IPS-NIHi11 (cell line): ENCODE data around the gene IER3IP1.
"Not testable (repeated sequence)": the region's sequence is repeated elsewhere in the genome, so short reads cannot be mapped to it uniquely, and the experiment has no call there.

Experiments used
- DNase-seq: peaks from one replicate; pipeline ENCODE4 v3.0.0; 2012; ENCODE audit warnings: mixed read lengths, low spot score

The IER3IP1 gene, protein sequence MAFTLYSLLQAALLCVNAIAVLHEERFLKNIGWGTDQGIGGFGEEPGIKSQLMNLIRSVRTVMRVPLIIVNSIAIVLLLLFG

DNA sequence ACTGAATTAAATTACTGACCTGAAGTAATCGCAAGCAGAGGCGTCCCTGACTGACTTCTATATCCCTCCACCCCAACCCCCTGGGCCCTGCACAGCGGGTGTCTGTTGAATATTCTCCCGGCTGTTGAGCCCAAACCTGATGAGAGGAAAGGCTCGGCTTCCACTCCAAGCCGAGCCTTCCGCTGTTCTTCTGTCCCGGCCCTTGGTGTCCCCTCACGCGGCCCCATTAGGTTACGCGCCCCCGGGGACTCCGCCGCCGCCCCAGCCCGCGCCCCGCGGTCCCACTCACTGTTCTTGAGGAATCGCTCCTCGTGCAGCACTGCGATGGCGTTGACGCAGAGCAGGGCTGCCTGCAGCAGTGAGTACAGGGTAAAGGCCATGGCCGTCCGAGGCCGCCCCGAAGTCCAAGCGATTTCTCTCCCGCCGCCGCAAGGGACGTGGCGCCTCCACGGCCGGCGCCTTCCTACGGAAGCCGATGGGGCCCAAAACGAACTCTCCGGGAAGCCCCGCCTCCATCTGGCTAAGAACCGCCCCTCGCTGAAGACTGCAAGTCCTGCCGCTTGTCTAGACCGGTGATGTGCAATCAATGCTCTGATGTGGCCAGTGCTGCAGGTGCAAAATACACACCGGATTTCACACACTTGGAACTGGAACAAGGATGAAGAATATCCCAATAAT is at the start of gene IER3IP1:
TSS of gene IER3IP1 (minus strand) at position 467 of the 678 bp plus-strand sequence. CDS start at position 380, 87 bp downstream.
- peak; percentile 94 for DNase-seq

DNA sequence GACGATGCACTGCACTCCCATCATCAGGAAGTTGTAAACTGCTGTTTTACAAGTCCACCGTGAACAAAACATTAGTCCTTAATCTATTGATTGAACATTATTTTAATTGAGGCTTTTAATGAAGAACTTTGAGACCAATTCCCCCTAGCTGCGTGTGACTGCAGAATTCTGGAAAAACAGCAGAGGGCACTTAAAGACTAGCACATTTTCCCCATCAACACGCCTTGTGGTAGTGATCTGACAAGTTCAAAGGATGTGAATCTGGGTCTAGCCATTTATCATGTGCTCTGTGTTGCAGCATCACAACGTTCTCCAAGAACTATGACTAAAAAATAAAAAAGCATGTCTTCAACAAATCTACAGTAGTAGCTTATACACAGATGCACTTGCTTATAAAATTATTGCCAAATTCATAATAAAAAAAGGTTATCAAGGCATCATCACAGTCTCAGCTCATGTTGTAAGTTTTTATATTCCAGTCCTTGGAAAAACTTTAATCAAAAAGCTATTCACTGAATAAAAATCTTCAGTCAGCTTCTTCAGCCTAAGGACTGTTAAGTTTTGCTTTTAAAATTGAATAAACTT is 39.5 kb upstream of the IER3IP1 start:
- peak; percentile 50 for DNase-seq

DNA sequence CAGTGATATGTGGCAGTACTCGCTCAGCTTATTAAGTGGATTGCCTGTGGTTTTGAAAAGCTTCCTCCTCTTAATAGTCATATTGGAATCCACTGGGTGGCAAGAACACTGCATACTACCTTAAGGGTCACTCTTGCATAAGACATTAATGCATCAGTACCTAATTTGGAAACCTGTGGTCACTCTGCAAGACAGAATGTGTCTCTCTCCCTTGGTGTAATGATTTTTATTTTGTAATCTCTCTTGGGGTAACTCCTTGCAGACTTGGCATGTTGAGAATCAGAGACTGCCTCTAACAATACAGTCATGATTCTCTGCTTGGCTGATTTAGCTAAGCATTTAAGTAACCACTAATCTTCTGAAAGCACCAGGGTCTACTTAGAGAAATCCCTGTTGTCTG is 33.0 kb upstream of the IER3IP1 start:
- DNase-seq = no peak

DNA sequence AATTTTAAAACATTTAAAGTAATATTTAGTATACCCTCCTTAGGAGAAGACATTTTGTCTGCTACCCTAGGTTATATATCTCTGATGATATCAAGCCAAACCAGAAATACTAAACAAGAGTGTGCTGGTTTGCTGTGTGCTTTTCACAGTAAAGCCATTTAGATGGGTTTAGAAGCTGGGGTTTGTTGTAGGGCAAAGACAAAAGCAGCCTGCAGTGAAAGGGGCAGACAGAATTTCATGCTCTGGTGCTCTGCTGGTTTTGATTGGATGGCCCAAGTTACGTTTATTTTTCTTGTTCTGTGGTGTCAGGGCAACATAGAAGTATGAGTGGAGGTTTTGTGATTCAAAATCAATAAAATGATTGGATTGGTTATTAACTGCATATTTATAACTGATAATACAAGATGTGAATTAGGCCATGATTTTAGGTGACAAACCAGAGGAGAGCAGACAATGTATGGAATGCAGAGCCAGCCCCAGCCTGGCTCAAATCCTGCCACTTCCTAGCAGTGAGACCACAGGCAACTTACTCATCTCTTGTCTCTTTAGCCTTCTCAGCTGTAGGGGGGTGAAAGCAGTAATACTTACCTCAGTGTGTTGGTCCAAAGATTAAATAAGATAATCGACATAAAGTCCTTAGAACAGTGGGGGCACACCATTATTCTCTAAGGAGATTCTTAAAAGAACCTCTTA is 30.9 kb upstream of the IER3IP1 start:
- DNase-seq = no peak

DNA sequence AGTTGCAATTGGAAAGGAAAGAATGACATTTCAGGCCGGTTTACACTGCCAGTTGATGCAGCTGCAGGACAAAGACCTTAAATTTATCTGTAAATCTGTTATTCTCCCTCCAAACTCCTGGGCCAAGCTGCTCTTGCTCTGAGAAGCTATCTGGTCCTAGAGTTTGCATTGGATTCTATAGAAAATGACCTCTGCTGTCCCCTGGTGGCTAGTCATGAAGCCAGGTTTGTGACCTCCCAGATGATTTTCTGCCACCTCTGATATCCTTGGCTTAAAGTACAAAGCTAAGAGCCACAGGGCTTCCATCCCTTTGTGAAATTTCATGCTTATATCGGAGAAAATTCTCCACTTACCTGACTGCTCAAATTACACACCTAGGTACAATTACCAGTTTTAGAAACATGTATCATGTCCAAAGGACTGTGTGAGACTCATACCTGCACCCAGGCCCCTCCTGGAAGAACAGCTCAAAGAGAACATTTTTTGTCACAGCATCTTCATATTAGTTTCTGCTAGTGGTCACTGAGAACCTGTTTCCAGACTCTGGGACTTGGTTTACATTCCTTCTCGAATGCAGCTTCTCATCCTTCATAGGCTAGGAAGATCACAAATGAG is 28.9 kb upstream of the IER3IP1 start:
- DNase-seq = peak; percentile 72

DNA sequence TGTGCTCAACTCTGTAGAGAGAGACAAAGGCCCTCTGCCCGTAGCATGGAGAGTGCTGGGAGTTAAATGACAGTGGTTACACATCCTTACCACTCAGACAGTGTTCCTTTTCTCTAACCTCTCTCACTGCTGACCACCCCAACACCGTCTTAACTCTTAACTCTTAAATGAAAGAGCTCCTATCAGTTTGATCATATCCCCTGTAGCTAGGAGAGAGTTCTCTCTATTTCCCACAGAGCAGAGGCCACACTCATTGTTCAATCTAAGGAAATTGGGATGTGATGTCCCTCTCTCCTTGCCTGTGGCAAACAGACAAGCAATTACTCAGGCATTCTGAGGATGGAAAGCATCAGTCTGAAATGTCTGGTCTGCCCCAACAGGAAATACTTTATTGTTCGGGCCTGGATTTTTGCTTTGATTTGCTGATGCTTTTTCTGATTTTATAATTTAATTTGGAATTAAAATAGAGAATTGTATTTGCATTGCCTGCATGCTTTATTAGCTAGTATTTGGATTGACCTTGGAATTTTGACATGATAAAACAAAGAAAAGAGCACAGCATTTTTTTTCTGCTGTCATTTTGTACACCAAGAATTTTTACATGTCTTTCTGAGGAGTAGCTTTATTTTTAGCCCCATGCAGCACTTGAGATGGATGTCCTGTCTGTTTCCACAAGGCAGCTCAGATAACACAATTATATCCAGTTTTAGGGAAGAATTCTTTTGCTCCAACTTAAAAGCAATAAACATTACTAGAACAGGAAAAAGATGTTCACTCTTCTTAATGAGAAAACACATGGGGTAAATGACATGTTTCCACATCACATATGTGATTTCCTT is 27.7 kb upstream of the IER3IP1 start:
- no peak for DNase-seq

DNA sequence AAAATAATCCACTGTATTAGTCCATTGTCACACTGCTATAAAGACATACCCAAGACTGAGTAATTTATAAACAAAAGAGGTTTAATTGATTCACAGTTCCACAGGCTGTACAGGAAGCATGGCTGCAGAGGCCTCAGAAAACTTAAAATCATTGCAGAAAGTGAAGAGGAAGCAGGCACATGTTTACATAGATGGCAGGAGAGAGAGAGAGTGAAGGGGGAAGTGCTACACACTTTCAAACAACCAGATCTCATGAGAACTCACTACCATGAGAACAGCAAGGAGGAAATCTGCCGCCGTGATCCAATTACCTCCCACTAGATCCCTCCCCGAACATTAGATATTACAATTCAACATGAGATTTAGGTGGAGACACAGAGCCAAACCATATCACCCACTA is 19.8 kb upstream of the IER3IP1 start:
- DNase-seq = not testable (repeated sequence)

DNA sequence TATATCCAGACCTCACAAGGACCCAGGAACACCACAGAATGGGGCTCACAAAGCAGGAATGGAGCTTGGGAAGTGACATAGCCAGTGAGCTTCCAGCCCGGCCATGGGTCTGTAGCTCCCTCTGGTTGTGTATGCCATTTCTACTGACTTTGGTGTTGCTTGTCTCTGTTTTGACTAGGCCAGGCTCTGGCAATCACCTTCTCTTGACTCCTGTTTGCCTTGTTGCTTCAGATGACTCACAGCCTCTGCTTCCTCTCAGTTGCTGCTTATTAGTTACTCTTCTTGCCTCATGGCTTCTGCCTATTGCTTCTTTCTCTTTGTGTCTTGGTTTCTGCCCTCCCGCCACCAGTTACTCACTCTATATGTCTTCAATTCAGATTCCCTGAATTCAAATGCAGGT is 15.8 kb upstream of the IER3IP1 start:
- DNase-seq = no peak

DNA sequence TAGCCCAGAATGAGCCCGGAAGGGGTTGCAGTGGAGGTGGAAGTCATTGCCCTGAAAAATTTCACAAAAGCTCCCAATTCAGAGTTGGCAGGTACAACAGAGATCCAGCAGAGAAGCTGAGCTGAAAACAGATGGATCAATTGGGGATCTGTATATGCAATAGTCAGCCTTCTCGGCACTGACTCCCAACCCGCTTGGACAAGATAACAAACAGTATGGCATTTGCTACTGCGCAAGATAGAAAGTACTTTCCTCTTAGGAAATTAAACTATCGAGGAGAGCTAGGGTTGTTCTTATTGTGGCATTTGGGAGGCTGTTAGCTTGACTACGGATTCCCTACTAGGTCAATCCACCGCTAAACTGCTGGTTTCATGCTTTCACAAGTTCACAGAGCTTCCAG is 11.6 kb upstream of the IER3IP1 start:
- DNase-seq = no peak

DNA sequence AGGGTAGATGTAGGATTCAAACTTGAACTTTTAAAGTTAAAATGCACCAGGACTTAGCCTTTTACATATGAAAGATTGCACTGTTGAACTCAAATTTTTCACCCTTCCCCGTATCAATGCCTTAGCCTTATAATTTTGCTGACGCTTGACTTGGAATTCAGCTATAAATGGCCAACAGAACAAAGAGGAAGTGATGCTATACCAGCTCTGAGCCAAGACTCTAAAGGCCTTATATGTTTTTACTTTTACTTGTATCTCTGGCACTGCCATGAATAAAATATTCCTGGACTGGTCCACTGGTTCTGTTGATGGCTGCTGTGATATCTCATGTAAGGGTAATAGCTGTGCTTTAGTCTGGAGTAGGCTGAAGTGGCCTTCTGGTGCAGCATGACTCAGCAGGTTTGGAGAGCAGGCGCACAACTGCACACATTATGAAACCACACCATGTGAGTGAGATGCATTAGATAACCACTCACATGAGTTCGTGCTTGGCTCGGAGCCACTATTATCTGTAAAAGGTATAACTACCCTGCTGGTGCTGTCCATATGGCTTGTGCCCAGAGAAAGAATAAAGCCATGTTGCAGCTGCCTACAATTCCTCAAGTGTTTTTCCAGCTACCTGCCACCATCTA is 8.4 kb upstream of the IER3IP1 start:
- DNase-seq = no peak

DNA sequence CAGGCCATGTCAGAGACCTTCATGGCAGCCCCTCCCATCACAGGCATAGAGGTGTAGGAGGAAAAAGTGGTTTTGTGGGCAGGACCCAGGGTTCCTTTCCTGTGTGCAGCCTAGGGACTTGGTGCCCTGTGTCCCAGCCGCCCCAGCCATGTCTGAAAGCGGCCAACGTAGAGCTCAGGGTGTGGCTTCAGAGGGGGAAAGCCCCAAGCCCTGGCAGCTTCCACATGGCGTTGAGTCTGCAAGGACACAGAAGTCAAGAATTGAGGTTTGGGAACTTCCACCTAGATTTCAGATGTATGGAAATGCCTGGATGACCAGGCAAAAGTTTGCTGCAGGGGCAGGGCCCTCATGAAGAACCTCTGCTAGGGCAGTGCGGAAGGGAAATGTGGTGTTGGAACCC is 6.0 kb upstream of the IER3IP1 start:
- DNase-seq = not testable (repeated sequence)

DNA sequence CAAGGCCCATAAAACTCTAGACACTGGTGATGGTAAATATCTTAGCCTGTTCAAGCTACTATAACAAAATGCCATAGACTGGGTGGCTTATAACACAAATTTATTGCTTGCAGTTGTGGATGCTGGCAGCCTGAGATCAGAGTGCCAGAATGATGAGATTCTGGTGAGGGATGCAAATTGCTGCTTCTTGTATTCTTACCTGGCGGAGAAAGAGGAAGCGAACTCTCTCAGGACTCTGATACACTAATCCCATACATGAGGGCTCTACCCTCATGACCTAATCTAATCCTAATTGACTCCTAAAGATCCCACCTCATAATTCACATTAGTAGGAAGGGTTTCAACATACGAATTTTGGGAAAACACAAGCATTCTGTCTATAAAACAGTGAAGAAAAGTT is 4.6 kb upstream of the IER3IP1 start:
- DNase-seq = no peak

DNA sequence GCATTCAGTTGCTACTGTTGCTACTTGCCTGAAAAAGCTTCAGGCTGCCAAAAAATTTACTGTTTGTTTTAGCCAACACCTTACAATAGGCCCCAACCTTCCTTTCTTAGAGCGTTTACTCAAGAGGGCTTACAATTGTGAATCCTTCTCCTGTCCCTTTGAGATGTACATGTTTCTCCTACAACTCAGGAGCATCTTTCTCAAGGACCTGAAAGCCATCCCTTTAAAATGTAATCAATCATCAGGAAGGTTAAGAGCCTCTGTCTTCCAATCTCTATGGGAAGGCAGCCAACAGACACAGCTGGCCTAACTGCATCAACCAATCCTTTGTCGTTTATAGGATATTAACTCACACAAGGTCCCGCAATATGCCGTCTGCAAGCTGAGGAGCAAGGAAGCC is 3.4 kb upstream of the IER3IP1 start:
- no peak for DNase-seq

DNA sequence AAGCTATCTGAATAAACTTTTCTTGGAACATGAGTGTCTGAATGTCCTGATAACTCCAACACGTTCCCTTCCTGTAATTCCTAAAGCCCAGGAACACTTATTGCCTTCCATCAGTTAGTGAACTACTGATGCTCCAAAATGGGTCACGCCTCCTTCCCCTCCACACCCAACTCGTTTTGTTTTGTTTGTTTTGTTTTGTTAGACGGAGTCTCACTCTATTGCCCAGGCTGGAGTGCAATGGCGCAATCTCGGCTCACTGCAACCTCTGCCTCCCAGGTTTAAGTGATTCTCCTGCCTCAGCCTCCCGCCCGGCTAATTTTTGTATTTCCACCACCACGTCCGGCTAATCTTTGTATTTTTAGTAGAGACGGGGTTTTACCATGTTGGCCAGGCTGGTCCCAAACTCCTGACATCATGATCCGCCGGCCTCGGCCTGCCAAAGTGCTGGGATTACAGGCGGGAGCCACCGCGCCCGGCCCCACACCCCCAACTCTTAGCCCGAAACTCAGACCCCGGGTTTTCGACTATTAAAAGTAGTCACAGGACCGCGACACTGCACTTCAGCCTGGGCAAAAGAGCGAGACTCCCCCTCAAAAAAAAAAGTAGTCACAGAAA is 774 bp downstream of the IER3IP1 start:
- DNase-seq = no peak

DNA sequence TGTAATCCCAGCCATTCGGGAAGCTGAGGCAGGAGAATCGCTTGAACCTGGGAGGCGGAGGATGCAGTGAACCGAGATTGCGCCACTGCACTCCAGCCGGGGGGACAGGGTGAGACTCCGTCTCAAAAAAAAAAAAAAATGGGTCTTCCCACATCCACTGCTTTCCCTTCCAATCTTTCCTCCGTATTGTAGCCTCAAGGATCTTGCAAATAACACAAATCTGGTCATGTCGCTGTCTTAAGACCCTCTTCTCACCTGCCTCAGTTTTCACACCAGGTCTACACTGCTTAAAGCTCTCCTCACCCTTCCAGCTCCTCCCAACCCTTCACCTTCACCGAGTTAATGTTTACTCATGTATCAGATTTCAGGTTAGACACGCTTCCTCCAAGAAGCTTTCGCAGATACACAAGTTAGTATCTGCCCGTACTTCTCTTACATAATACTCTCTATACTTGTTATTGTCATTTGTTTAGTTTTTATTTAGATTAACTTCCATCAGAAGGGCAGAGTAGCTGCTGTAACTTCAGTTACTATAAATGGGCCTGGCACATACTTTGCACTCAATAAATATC is 1.5 kb downstream of the IER3IP1 start:
- peak; percentile 11 for DNase-seq

DNA sequence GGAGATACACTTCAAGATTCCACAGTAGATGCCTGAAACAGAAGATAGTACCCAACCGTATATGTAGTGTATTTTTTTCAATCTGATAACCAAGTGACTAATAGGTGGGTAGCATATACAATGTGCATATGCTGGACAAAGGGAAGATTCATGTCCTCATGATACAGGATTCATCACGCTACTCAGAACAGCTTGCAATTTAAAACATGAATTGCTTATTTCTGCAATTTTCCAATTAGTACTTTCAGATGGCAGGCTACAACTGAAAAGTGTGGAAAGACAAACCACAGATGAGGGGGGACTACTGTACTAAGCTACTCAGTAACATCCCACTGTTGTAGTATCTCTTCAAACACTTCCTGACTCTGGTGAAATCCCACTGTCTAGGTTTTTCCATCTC is 3.7 kb downstream of the IER3IP1 start:
- DNase-seq = no peak

DNA sequence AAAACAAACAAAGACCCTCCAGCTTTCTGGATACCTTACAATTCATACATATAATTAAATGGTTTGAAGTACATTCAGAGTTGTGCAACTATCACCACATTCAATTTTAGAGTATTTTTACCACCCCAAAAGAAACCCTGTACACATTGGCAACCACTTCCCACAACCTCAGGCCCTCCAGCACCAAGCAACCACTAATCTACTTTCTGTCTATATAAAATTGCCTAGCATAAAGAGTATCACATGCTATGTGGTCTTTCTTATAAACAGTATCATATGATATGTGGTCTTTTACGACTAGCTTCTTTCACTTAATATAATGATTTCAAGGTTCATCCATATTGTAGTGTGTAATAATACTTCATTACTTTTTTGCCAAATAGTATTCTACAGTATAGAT is 7.3 kb downstream of the IER3IP1 start:
- no peak for DNase-seq

DNA sequence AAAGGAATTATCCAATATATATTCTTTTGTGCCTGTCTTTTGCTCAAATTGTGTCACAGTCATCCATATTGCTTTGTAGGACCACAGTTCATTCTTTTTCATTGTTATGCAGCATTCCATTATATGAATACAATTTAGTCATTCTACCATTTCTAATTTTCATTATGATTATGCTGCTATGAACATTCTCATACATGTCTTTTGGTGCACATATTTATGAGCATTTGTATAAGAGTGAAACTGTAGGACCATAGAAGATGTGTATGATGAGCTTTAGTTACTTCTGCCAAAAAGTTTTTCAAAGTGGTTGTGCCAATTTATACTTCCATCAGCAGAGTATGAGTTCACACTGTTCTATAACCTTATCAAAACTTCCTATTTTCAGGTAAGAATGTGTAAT is 7.7 kb downstream of the IER3IP1 start:
- DNase-seq = no peak

DNA sequence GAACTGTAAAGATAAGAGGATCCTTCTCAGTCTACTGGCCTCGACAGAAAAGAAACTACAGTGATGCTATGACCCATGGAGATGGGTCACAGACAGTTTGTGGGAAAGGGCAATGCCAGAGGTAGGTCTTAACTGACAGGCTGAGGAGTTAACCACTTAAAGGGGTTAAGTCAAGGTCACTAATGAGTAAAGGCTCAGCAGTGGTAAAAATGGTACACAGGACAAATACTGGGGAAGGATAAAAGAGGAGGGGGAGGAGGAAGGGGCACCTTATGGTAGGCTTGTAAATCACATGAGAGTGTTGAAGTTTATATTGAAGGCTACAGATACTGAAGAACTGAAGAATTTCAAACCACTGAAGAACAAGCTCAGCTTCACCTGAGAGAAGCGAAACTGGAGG is 9.9 kb downstream of the IER3IP1 start:
- no peak for DNase-seq

DNA sequence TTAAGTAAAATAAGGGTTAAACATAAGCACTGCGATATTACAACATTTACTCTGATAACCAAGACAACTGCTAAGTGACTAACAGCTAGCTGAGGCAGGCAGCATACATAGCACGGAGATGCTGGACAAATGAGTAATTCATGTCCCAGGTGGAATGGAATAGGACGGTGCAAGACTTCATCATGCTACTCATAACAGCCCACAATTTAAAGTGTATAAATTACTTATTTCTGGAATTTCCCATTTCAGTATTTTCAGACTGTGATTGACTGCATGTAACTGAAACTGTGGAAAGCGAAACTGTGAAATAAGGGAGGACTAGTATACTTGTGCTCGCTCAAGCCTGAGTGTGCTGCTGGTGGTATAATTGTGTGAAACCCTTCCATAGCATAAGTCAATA is 12.9 kb downstream of the IER3IP1 start:
- no peak for DNase-seq

DNA sequence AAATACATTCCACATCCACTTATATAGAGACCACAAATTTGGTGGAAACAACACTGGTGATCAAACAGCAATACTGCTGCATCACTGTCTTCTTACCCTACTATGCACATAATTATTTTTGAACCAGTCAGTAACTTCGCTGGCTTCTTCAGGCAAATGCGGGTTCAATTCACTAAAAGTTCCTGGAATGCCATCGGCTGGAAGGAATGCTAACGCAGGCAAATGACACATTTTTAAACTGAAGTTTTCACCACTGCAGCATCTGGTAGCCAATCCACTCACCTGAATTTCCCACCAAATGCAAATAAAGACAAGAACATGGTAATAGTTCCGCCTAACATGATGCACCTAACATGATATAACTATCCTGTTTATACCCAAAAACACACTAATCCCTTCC is 15.9 kb downstream of the IER3IP1 start:
- no peak for DNase-seq
